GM12878 (cell line): Measurements from ENCODE around the gene RGS6. TPM values are rescaled to one million over a fixed set of nuclear protein-coding genes. Genes with fewer than 3 reads are reported as not detected.

Experiments
- ASH2L ChIP-seq: fragments of 300-600, 200-600 bp; sonication (generic); IDR thresholded peaks from 2 replicates; pipeline ENCODE4 v1.6.1; 2017; ENCODE audit warnings: low read depth, mild to moderate bottlenecking, borderline replicate concordance
- ATF7 ChIP-seq: fragments of 450-650 bp; IDR thresholded peaks from 2 replicates; pipeline ENCODE4 v1.6.1; 2016; ENCODE audit warnings: low read depth, mild to moderate bottlenecking
- CBX3 ChIP-seq: fragments of 200-600 bp; sonication (generic); IDR thresholded peaks from 2 replicates; pipeline ENCODE4 v1.6.1; 2016; ENCODE audit warnings: low read depth, borderline replicate concordance
- CBX5 ChIP-seq: sonication (generic); IDR thresholded peaks from 2 replicates; pipeline ENCODE4 v1.6.1; 2016; ENCODE audit warnings: low read depth, moderate library complexity, mild to moderate bottlenecking, inconsistent platforms
- EP300 ChIP-seq, 2 experiments: fragments of 150-350 bp in 1 of 2; IDR thresholded peaks; 2 replicates each; pipeline ENCODE4 v1.6.1; 2011 to 2012; ENCODE audit warnings: low read depth in 2 of 2, low read length in 2 of 2, borderline replicate concordance in 1 of 2, improper control_type of control experiment in 1 of 2, inconsistent platforms in 1 of 2; ENCODE audit not compliant: control insufficient read depth in 1 of 2
- GABPA ChIP-seq: IDR thresholded peaks from 2 replicates; pipeline ENCODE4 v1.6.1; 2014; ENCODE audit warnings: antibody characterized with exemption, low read depth, mild to moderate bottlenecking, inconsistent platforms
- HDAC6 ChIP-seq: fragments of 200-600 bp; sonication (generic); IDR thresholded peaks from one replicate; pipeline ENCODE4 v1.8.0; 2017; ENCODE audit warnings: antibody characterized with exemption; ENCODE audit not compliant: unreplicated experiment
- JUNB ChIP-seq: IDR thresholded peaks from 2 replicates; pipeline ENCODE4 v1.6.1; 2016; ENCODE audit warnings: antibody characterized with exemption, mild to moderate bottlenecking
- JUND ChIP-seq: IDR thresholded peaks from 2 replicates; pipeline ENCODE4 v1.6.1; 2012; ENCODE audit warnings: low read depth, mild to moderate bottlenecking, low read length, improper control_type of control experiment, moderate library complexity
- MEF2A ChIP-seq: IDR thresholded peaks from 2 replicates; pipeline ENCODE4 v1.6.1; 2011; ENCODE audit warnings: low read depth, mild to moderate bottlenecking, low read length, moderate library complexity; ENCODE audit not compliant: insufficient read depth
- MXI1 ChIP-seq: fragments of 150-350 bp; IDR thresholded peaks from 2 replicates; pipeline ENCODE4 v1.6.1; 2011; ENCODE audit warnings: low read depth, mild to moderate bottlenecking, inconsistent platforms, low read length, improper control_type of control experiment
- MYB ChIP-seq: fragments of 150-350 bp; IDR thresholded peaks from 2 replicates; pipeline ENCODE4 v1.6.1; 2014; ENCODE audit warnings: mild to moderate bottlenecking, low read depth, low read length, borderline replicate concordance
- NFYB ChIP-seq: IDR thresholded peaks from 2 replicates; pipeline ENCODE4 v1.6.1; 2011; ENCODE audit warnings: low read depth, mild to moderate bottlenecking, low read length, improper control_type of control experiment, moderate library complexity; ENCODE audit not compliant: insufficient read depth
- PAX5 ChIP-seq: IDR thresholded peaks from 2 replicates; pipeline ENCODE4 v1.6.1; 2011; ENCODE audit warnings: low read depth, low read length, borderline replicate concordance
- POLR2AphosphoS5 ChIP-seq: IDR thresholded peaks from 2 replicates; pipeline ENCODE4 v1.6.1; 2011; ENCODE audit warnings: mild to moderate bottlenecking, low read length, inconsistent platforms
- POU2F2 ChIP-seq: IDR thresholded peaks from 3 replicates; pipeline ENCODE4 v1.6.1; 2011; ENCODE audit warnings: low read depth, mild to moderate bottlenecking, low read length, borderline replicate concordance
- RUNX3 ChIP-seq: IDR thresholded peaks from 2 replicates; pipeline ENCODE4 v1.6.1; 2012; ENCODE audit warnings: low read length, inconsistent platforms
- SRF ChIP-seq, 2 experiments: IDR thresholded peaks; 2 replicates each; pipeline ENCODE4 v1.6.1; 2011; ENCODE audit warnings: low read depth in 2 of 2, low read length in 2 of 2, mild to moderate bottlenecking in 1 of 2, moderate library complexity in 1 of 2
- TBL1XR1 ChIP-seq: IDR thresholded peaks from 2 replicates; pipeline ENCODE4 v1.6.1; 2012; ENCODE audit warnings: low read depth, low read length, improper control_type of control experiment
- ZBTB11 ChIP-seq: fragments of 450-650 bp; formaldehyde crosslinking; IDR thresholded peaks from 2 replicates; pipeline ENCODE4 v1.5.0; 2022; ENCODE audit warnings: mild to moderate bottlenecking, missing genetic modification characterization
- ZNF24 ChIP-seq: fragments of 450-650 bp; IDR thresholded peaks from 2 replicates; pipeline ENCODE4 v1.6.1; 2017; ENCODE audit warnings: antibody characterized with exemption, mild to moderate bottlenecking
- polyA plus RNA-seq, 11 experiments: library from polyadenylated mRNA; depleted of rRNA in 4 of 11; unstranded in 6 of 11; stranded (reverse) in 5 of 11; fragments of >200 nt; fragmentation: Nextera tagmentation in 4 of 11; fragmentation: Illumina TruSeq in 1 of 11; extraction: Ambion mirVana in 4 of 11; extraction: Trizol in 1 of 11; gene quantifications; 1 replicate in 1 of 11; 2 replicates in 10 of 11; pipeline versions ENCODE4 v1.2.1 to v1.2.3, GENCODE V29; 2011 to 2016; ENCODE audit warnings: inconsistent platforms in 2 of 11, missing spikeins in 2 of 11, low read depth in 1 of 11
- total RNA-seq, 4 experiments: library from RNA; depleted of rRNA in 3 of 4; stranded (reverse); fragments of >200 nt in 3 of 4; fragmentation: Illumina TruSeq in 1 of 4; extraction: Trizol in 1 of 4; gene quantifications; 2 replicates each; pipeline versions ENCODE4 v1.2.1 to v1.2.3, GENCODE V29; 2013 to 2021
- TF ChIP-seq, protein P1 (sequence below): IDR thresholded peaks from 2 replicates; pipeline ENCODE4 v1.6.1; 2011; ENCODE audit warnings: mild to moderate bottlenecking, low read depth, low read length, moderate library complexity; ENCODE audit not compliant: insufficient replicate concordance
- TF ChIP-seq, protein P2 (sequence below): IDR thresholded peaks from 2 replicates; pipeline ENCODE4 v1.6.1; 2012; ENCODE audit warnings: low read depth, low read length, improper control_type of control experiment

Gene RGS6
- total and polyA plus RNA-seq, 10 of the 15 experiments (the other 5 are each of a cell fraction or from before 2014, with no cell fraction given) = 3.9 to 18.1 (median 12.4) TPM

GRCh38 chr14:72049462-72049861 lies 117.2 kb downstream of the RGS6 start (continued):
- TF ChIP-seq CBX3 (no peak), JUND (0 out of 2 replicates have a peak, but pooled peaks have one; percentile 11), ASH2L (no peak), SRF (IDR thresholded peaks at IDR 0.05; ENCODE audit: low read depth in 2 of 2, low read length in 2 of 2) (no peak), MEF2A (no peak), MXI1 (no peak), ATF7 (peak; percentile 70), ZNF24 (no peak), RUNX3 (peak; percentile 61; the same call in 1 of the 2 replicates), PAX5 (peak; percentile 40; the same call in 1 of the 2 replicates), EP300 (IDR thresholded peaks at IDR 0.05; ENCODE audit: borderline replicate concordance in 1 of 2, control insufficient read depth in 1 of 2, low read depth in 2 of 2, low read length in 2 of 2) (peak; percentile 33 to 47; a peak in 1 of 4 replicates), CBX5 (no peak), GABPA (0 out of 2 replicates have a peak, but pooled peaks have one; percentile 52), TBL1XR1 (no peak), NFYB (no peak), POU2F2 (no peak), MYB (no peak), JUNB (peak; percentile 94), ZBTB11 (no peak), HDAC6 (no peak), POLR2AphosphoS5 (no peak)
- TF ChIP-seq, protein P1, sequence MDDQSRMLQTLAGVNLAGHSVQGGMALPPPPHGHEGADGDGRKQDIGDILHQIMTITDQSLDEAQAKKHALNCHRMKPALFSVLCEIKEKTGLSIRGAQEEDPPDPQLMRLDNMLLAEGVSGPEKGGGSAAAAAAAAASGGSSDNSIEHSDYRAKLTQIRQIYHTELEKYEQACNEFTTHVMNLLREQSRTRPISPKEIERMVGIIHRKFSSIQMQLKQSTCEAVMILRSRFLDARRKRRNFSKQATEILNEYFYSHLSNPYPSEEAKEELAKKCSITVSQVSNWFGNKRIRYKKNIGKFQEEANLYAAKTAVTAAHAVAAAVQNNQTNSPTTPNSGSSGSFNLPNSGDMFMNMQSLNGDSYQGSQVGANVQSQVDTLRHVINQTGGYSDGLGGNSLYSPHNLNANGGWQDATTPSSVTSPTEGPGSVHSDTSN = no peak
- TF ChIP-seq, protein P2, sequence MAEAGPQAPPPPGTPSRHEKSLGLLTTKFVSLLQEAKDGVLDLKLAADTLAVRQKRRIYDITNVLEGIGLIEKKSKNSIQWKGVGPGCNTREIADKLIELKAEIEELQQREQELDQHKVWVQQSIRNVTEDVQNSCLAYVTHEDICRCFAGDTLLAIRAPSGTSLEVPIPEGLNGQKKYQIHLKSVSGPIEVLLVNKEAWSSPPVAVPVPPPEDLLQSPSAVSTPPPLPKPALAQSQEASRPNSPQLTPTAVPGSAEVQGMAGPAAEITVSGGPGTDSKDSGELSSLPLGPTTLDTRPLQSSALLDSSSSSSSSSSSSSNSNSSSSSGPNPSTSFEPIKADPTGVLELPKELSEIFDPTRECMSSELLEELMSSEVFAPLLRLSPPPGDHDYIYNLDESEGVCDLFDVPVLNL = no peak
